HG02642 (cell line): ENCODE results near the gene CDC14B.
"Not testable (repeated sequence)": the region's sequence is repeated elsewhere in the genome, so short reads cannot be mapped to it uniquely, and the experiment has no call there.

ENCODE experiments used
- ATAC-seq: cut with Tn5 transposase; IDR thresholded peaks from one replicate; pipeline ENCODE4 v1.9.1; 2021; ENCODE audit warnings: mild to moderate bottlenecking; ENCODE audit not compliant: unreplicated experiment, poor library complexity

Gene CDC14B

DNA sequence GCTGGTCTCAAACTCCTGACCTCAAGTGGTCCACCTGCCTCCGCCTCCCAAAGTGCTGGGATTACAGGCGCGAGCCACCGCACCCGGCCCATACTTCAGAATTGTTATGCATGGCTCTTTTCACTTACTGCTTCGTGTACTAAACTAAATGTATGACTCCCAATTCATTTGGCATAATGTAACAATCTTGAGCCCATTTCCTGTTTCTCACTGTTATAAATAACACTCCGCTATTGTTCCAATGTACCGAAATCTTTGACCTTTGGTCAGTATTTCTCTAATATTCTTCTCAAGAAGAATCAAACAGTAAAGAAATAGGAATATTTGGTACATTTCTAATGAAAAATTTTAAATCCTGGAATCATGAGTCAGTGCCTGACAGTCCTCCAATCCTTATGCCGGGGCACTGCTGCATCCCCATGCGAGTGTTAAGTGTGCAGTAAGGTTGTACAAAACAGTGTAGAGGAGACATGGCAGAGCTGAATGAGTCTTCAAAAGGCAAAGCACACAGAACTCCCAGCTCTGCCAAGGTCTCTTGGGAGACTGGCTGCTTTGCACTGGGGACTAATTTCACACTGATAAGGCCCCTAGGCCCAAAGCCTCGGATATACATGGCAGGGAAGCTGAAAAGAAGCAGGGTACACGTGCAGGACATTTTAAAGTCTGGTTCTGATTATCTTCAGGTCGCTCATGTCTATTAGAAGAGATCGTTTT is 111.3 kb downstream of the CDC14B start:
- ATAC-seq: no peak

DNA sequence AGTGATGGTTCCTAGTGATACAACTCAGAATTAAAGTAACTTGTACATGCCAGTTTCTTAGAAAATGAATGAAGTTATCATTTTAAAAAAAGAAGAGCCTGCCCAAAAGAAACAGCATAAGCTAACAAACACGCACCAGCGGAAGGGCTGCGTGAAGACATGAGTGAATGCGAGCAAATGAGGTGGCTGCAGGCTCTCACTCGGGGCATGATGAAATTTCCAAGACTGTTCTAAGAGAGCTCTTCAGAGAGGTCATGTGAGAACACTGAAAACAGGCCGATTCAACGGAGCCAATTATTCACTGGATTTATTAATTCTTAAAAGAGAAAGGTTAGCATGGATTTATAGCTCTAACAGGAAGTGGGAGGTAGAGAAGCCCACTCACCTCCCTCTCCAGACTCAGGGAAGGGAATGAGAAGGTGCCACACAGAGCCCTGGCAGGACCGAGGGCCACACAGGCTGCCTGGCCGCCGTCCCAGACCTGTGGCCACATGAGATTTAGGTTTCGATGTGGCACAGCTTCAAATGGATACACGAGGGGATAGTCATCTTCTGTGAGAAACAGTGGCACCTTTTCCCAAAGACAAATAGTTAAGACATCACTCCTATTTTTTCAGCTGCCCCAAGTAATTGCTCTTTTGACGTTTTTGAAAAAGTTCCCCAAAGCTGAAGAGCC is 114.2 kb downstream of the CDC14B start:
- ATAC-seq: no peak

DNA sequence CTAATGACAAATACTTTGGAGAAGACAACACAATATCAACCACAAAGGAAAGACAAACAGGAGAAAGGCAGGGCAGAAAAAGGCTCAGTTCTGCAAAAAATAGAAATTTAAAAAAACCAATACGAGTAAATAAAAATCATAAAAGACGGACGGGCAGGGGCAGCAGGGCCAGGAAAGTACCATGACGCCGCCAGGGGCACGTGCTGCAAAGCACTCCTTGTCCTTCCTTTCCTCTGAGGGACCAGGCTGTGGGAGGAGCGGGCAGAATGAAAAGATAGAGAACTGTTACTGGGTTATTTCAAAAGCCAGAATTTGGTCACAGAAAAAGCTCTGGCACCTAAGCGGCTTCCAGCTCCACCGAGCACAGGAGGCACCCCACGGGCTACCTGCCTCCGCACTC is 115.7 kb downstream of the CDC14B start:
- no peak for ATAC-seq

DNA sequence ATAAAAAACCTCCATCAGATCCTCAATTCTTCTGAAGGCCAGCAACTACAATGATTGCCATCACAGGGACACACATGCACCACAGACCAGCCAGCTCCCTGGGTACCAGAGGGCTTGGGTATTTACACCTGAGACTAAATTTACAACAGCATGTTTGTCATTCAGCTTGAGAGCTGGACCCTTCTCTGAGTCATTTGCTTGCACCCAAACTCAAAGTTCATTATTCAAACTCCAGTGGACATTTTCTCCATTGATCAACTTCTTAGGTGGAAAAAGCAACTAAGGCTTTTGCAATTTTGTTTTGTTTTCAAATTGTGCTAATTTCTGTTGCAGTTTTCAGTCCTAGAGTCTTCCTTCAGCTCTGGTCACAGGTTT is 116.3 kb downstream of the CDC14B start:
- not testable (repeated sequence) for ATAC-seq

DNA sequence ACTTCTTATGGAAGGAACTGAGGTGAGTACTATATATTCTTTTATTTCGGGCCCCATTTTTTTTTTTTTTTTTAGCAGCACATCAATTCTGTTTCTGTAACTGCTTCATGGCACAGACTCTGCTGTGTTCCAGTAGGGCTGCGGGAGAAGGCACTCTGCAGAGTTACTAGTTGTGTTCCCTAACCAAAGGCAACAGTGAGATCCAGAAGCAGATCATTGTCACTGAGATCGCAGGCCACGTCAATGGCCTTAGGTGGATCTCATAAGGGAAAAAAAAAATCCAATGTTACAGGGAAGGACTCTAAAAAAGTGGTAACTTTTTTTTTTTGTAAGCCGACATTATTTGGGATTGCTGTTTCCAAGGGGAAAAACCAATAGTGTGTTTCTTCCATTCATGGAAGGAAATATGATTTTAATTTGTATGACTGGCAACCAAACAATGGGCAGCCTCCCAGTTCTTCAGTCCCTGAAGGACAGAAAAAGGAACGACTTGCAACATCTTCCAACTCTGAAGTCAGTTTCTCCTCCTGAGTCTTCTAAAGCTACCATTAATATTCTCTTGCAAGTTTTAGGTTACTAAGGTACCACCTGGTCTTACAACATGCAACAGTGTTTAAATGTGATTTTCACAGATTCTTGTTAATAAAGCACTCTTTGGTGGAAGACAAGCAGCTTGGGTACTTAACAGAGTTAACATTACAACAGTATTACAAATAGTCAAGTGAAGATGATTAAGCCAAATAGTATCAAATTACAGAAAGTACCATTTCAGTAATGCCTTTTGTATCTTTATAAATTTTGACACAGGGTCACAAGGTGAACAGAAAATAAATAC is 116.9 kb downstream of the CDC14B start:
- ATAC-seq: no peak

DNA sequence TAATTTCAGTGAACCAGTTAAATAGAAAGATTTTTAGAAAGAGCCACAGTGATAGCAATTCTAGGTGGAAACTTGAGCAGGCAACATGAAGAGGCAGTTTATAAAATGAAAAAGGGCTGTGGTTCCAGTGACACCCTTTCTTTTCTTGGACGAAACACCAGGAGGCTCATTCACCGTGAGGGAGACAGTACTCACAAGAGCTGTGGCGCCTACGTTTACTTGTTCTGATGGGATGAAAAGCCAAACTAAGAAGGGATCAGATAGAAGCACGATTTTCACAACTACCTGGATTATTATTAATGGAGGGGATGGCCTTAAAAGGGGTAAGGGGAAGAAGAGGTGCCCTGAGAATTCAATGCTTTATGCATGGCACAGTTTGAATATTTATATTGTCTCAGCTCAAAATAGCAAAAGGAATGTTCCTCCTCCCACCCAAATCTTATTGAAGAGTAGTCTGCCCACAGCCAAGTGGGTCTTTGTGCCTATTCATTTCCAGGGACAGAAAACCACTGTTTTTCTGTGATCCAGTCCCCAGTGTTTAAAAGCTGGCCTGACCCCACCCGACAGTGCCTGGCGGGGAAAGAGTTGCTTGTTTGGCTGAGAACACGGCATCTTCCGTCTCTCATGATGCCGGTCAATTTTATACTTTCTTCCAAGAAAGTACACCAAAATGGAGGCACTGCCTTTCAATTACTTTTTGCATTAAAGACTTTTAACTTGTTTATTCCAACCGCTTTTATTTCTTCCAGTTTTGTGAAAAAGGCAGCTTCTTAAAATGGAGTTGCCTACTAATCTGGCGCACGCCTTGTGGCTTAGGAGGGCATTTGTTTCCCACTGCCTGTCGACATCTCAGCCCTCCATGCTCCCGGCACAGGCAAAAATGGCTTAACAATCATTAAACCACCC is 117.8 kb downstream of the CDC14B start:
- ATAC-seq: no peak

DNA sequence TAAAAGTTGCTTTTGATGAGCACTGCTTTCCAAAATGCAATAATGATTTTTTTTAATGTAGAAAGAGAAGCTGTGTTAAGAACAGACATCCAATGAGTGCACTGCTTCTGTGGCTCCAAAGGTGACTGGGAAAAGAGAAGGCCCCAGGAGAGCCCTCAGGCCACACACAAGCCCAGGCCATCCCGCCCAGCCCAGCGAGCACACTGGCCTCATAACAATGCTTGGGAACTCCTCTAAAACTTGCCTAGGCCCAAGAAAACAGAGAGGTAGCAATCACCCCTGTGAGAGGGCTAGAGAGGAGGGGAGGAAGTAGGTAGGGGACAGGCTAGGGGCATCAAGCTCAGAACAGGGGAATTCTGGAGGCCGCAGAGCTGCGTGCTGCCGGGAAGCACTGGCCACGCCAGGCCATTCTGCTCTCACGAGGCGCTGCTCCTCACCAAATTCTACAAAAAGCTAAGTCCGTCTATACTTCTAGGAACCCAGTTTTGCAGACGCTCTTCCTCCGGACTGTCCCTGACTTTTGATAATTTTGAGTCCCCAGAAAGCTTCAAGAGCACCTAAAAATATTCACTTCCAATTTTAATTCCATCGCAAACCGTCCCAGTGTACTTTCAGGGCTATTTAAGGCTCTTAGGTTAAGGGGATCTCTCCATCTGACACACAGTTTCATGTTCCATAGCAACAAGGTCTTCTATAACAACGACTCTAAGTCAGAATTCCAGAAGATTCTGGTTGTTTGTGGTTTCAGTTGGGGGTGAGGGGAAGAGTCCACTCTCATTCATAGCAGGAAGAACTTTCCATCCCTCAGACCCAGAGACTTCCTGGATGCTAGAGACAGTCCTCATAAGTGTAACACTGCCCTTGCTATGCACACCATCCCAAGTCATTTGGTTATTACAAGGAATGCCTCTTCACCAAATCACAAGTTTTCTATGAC is 118.7 kb downstream of the CDC14B start:
- no peak for ATAC-seq

DNA sequence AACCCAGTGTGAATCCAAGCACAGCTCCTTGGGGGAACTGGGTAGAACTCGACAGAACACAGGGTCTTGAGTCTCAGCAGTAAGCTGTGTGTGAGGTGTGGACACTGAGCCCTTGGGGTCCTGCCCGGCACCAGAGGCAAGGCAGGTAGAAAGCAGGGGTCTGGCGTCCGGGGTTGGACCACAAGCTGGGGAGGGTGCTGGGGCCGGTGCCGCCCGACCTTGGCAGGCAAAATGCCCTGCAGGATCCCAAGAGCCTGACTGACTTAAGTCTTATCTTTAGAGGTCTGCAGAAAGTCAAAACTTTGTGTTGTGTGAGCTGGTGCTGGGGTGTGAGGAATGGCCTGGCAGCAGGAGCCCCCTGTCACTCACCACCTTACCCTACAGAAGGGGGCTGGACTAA is 120.4 kb downstream of the CDC14B start:
- no peak for ATAC-seq

DNA sequence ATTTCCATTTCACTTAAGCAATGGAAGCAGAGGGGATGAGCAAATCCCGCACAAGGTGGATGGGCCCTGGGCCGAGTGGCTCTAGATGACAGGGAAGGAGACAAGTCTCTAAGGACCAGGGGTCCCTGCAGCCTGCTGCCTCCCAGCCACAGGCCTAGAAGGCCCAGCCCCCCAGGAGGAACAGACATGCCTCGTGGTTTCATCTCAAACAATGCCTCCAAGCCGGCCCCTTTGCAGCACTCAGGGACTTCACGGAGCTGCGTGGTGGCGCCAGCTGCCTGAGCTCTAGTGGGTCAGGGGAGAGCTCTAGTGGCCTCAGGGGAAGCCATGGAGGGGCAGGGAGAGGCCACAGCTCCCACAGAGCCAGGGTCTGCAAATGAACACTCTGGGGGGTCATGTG is 120.8 kb downstream of the CDC14B start:
- no peak for ATAC-seq

DNA sequence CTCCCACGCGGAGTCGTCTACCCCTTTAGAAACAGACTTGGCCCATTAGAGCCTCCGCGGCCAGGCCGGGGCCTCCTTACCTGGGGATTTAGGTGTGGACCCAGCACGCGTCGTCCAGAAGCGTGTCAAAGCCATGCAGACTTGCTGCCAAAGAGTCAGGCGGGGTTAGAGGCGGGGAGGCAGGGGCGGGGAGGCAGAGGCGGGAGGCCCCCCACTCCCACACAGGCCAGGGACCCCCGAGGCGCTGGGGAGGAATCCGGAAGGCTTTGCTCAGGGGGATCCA is 122.6 kb downstream of the CDC14B start:
- no peak for ATAC-seq

DNA sequence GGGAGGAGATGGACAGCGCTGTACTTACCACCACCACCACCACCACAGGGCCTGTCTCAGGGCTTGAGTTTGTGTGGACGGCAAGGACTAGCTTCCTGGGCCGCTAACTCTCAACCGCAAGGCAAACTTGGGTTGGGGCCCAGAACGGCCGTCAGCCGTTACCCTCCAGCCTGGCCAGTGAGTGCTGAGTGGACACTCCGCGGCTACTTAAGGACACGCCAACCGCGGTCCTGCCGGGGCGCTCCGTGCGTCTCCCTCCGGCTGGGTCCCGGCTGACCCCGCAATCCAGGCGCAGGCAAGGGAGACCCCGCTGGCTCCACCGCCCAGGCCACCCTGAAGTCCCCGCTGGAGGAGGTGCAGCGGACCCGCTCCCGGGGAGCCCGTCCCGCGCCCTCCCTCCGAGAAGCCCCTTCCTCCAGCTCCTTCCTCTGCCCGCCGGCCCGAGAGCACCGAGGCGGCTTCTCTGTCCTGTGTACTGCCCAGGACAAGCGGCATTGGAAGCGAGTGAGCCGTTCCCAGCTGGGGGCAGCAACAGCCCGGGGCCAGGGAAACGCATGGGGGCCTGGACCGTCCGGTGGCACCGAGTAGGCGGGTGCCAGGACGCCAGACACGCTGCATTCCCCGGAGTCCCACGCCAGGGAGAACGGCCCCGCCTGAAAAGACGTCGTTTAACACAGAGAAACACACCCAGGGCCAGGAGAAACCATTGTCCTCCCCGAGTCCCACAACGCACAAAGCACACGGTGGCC is 123.1 kb downstream of the CDC14B start:
- no peak for ATAC-seq

DNA sequence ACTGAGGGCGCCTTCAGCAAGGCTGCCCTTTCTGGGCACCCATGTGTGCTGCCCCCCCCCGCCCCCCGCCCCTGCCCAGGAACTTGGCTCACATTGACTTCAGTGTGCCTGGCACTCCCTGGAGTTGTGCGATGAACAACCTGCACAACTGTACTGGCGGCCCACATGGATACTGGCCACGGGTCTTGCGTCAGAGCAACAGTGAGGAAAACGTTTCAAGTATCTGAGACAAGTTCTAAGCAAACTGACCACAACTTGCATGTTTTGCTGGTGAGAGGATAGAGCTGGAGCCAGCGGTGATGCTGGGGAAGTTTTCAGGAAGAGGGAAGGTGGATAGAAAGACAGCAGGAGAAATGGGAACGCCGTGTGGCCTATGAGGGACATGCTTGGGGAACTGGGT is 124.3 kb downstream of the CDC14B start:
- no peak for ATAC-seq

DNA sequence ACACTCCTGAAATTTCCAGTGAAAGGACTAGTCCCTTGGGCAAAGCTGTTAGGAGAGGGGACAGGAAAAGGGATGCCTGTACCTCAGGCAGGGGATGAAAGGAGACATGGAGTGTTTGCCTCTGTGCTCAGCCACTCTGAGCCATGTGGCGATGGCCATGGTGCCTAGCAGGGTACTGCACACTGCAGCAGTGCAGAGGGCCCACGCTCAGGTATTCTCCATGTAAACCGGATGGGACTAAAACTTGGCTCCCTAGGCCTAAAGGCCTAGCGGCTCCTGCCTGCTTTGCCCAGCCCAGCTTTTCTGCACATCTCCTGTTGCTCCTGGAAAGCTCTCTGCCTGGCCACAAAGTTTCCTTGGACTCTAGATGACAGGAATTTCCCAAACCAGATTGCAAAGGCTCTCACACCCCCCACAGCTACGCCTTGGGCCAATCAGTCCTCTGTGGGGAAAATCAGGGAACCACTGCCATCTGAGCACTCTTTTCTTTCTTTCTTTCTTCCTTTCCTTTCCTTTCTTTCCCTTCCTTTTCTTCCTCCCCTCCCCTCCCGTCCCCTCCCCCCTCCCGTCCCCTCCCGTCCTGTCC is 125.3 kb downstream of the CDC14B start:
- ATAC-seq: no peak

DNA sequence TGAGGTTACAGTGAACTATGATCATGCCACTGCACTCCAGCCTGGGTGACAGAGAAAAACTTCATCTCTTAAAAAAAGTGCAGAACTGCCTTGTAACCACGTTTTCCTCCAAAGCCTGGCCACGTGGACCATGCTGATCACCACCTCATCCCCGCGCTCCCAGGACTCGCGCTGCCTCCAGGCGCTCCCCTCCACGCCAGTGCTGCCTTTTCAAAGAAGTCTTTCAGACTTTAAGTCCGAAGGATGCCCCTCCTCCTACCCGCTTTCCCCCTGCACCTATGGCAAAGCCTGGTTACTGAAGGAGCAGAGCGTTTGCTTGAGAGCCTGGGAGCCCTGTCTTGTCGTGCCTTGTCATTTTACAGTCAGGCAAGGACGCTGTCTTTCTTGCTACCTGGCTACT is 125.9 kb downstream of the CDC14B start:
- no peak for ATAC-seq

DNA sequence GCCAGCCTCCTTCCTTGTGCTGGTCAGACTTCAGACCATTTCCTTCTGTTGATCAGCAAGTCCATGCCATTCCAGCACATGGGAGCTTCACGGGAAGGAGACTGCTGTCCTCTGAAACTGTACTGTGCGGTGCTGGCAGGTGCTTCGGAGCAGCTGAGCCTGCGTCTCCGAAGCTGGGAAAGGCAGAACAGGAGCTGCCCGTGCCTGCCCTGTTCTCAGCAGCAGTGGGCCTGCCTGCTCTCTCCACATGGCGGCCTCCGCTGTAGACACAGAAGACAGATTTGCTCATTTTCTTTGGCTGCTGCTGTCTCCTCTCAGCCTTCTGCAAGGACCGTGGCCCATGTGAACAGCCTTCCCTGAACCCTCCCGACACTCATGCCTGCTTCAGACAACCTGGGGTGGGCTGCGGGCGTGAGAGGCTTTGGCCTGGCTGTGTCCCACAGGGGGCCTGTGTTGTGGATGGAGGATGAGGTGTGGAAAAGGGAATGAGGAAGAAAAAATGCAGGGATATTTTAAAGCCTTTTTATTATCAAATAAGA is 126.6 kb downstream of the CDC14B start:
- ATAC-seq: no peak

DNA sequence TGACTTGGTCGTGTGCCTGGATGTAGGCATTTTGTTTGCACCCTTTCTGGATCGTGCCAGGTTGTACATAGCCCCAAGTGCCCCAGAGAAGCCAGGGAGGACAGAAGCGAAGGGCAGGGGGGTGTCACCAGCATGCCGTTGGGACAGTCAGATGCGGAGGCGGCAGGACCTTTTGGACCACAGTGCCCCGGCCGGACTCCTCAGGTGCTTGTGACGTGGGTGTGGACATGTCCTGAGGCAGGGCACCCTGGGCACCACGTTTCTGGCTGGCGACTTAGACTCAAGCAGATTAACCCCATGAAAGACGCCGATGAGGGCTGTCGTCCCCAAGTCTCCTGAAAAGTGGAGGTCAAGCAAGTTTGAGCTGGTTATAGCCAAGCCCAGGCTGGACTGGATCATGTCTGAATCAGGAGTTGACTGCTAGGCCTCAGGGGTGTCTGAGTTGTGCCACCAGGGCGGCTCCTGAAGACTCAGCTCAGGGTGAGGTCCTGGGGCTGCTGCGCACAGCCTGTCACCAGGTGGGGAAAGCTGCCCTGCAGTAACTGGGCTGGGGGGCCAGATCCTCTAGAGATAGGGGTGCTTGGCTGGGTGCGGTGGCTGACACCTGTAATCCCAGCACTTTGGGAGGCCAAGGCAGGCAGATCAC is 127.6 kb downstream of the CDC14B start:
- ATAC-seq: no peak

DNA sequence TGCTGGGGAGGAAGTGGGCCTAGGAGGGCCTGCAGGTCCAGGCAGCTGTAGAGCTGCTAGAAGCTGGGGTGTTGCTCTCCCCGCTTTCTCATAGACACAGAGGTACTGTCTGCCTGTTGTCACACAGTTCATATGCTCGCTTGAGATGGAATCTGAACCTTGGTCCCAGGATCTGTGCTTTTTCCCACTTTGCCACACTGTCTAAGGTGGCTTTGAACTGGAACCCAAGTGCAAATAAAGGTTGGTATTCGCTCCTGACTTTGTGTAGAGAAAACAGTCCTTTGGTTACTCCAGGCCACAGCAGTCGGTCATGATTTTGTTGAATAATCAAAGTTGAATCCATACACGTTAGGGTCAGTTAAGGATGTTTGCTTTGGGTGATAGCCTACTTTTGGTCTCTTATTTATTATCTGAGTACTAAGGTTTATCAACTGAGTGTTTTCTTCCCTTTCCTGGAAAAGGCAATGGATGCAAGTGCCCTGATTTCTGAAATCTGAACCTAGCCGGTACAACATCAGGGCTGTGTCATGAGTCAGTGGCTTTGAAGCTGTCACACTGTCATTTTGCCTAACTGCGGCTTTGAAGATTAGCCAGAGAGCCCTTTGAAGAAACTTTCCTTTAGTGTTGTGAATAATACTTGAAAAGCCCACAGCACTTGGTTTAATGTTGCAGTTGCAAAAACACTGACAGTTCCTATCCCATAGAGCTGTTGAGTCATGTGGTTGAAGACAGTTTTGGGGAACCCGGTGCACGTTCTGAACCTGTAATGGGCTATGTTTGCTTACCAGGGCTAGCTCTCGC is 128.4 kb downstream of the CDC14B start:
- no peak for ATAC-seq
